Activated CD8-positive, alpha-beta T cell treated with anti-CD3 and anti-CD28 coated beads, Interleukin-2, amount 10 ng/mL, durations not matched to agents 7 days and 5 days (primary cell): ENCODE data around the gene KIAA1210. TPM values are rescaled to one million over a fixed set of nuclear protein-coding genes. Genes with fewer than 3 reads are reported as not detected.
"Not testable (repeated sequence)": the region's sequence is repeated elsewhere in the genome, so short reads cannot be mapped to it uniquely, and the experiment has no call there.

Experiments
- ATAC-seq: fragments of 150-1000 bp; cut with Tn5 transposase; one replicate; pipeline ENCODE4 v1.10.0; 2021; ENCODE audit warnings: moderate library complexity
- CTCF ChIA-PET: fragments of 350-600 bp; sonication (Branson Sonifier 250); formaldehyde crosslinking; loops from one replicate; lab custom pipeline; 2021; ENCODE audit warnings: antibody characterized with exemption; lab: Charles Lee
- POLR2A ChIA-PET: fragments of 350-600 bp; sonication (Branson Sonifier 250); formaldehyde crosslinking; loops from one replicate; lab custom pipeline; 2021; ENCODE audit warnings: antibody characterized with exemption; lab: Charles Lee
- DNase-seq: peaks from one replicate; pipeline ENCODE4 v3.0.0-alpha.2; 2020
- H3K27ac Mint-ChIP-seq: one replicate; pipeline ENCODE4 v1.8.0; 2021; ENCODE audit warnings: mild to moderate bottlenecking, mixed read lengths
- H3K27me3 Mint-ChIP-seq: one replicate; pipeline ENCODE4 v1.8.0; 2021; ENCODE audit warnings: low read depth, mixed read lengths
- H3K36me3 Mint-ChIP-seq: one replicate; pipeline ENCODE4 v1.8.0; 2021; ENCODE audit warnings: low read depth, mixed read lengths
- H3K4me1 Mint-ChIP-seq: one replicate; pipeline ENCODE4 v1.8.0; 2021; ENCODE audit warnings: low read depth, mixed read lengths
- H3K4me3 Mint-ChIP-seq: one replicate; pipeline ENCODE4 v1.8.0; 2021; ENCODE audit warnings: mild to moderate bottlenecking, mixed read lengths
- H3K9me3 Mint-ChIP-seq: one replicate; pipeline ENCODE4 v1.8.0; 2022; ENCODE audit warnings: mixed read lengths; ENCODE audit not compliant: insufficient read depth
- total RNA-seq, 2 experiments: library from RNA; stranded (reverse); gene quantifications; one replicate each; pipeline ENCODE4 v1.2.3, GENCODE V29; 2021

KIAA1210 gene
- total RNA-seq, 2 experiments from 2014 or later = not detected

DNA sequence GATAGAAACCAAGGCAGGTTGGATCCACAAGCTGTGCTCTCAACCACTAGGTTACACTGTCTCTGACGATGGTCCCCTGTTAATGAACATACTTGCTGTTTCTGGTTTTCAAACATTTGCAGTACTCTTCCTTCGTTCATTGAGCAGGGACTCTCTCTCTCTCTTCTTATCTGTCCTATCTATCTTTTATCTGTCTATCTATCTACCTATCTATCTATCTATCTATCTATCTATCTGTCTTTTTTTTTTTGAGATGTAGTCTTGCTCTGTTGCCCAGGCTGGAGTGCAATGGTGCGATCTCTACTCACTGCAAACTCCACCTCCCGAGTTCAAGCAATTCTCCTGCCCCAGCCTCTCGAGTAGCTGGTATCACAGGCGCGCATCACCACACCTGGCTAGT lies 64.2 kb downstream of the KIAA1210 start:
- ChIA-PET POLR2A (no interaction called here), CTCF (no interaction called here)
- no peak for DNase-seq
- H3K4me3 Mint-ChIP-seq = no peak overlapping the region
- no peak for ATAC-seq
- H3K9me3 Mint-ChIP-seq = no peaks in the 10 kb centered on the region
- H3K4me1 Mint-ChIP-seq = no peaks in the 10 kb centered on the region
- peaks cover 12% of the 10 kb centered on the region for H3K27me3 Mint-ChIP-seq
- no peaks in the 10 kb centered on the region for H3K36me3 Mint-ChIP-seq
- H3K27ac Mint-ChIP-seq = no peak overlapping the region

DNA sequence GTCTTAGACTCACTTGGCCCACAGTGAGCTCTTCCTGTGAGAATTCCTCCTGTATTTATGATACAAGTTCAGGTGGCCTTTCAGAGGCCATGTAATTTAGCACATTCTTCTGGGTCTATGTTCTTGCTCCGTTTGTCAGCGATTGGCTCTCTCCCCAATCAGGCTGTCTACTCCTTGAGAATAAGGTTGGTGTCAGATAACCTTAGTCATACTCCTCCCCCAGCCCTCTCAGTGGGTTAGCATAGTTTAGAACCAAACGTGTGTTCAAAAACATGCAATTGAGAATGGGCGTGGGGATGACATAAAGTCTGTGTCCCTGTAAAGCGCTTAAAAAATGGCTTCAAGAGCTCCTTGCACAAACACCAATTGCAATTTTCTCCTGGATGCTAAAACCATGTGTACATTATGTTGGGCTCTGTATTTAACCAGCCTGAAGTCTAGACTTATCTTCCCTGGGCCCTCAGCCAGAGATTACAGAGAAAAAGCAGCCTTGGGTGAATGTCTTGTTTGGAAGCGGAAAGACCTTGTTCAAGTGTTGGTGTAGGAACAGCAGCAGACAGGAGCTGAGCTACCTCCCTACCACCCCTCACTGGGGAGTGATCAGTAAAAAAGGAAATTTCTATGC lies 64.8 kb downstream of the KIAA1210 start:
- H3K9me3 Mint-ChIP-seq = no peaks in the 10 kb centered on the region
- ATAC-seq (no peak), DNase-seq (no peak)
- peaks cover 12% of the 10 kb centered on the region for H3K27me3 Mint-ChIP-seq
- no peaks in the 10 kb centered on the region for H3K36me3 Mint-ChIP-seq
- H3K27ac Mint-ChIP-seq = no peak overlapping the region
- POLR2A ChIA-PET = no interaction called here
- no peak overlapping the region for H3K4me3 Mint-ChIP-seq
- no peaks in the 10 kb centered on the region for H3K4me1 Mint-ChIP-seq
- CTCF ChIA-PET = no interaction called here

DNA sequence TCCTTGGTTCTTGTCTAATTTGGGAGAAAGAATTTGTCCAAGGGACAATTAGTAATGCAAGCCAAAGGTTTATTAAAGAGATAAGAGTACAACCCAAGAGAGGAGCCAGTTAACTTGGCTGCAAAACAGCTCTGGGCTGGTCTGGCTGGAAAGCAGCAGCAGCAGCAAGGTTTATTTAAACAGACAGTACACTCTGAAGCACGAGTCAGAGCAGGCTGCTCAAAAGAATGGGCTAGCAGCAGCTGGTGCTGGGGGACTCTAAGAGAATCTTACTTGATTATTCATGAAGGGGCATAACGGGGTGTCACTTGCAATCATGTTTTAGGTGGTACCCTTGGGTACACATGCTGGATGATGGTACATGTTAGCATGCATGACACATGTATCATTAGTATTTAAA lies 71.9 kb downstream of the KIAA1210 start:
- no peaks in the 10 kb centered on the region for H3K9me3 Mint-ChIP-seq
- no peak for ATAC-seq
- H3K4me3 Mint-ChIP-seq = no peak overlapping the region
- ChIA-PET CTCF (no interaction called here), POLR2A (no interaction called here)
- H3K27me3 Mint-ChIP-seq = peaks cover 2% of the 10 kb centered on the region
- DNase-seq = no peak
- no peaks in the 10 kb centered on the region for H3K4me1 Mint-ChIP-seq
- no peak overlapping the region for H3K27ac Mint-ChIP-seq
- no peaks in the 10 kb centered on the region for H3K36me3 Mint-ChIP-seq

DNA sequence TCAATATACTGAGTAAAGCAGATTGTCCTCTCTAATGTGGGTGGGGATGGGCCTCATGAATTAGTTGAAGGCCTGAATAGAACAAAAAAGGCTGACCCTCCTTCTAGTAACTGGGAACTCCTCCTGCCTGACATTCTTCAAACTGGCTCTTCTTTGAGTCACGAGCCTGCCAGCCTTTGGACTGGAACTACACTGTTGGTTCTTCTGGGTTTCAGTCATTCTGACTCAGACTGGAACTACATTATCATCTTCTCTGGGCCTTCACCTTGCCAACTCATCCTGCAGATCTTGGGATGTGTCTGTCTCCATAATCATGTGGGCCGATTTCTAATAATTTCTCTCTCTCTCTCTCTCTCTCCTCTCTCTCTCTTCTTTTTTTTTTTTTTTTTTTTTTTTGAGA lies 81.7 kb downstream of the KIAA1210 start:
- ChIA-PET POLR2A (no interaction called here), CTCF (no interaction called here)
- H3K36me3 Mint-ChIP-seq = no peaks in the 10 kb centered on the region
- H3K4me3 Mint-ChIP-seq = no peak overlapping the region
- H3K9me3 Mint-ChIP-seq = no peaks in the 10 kb centered on the region
- no peak for ATAC-seq
- H3K27me3 Mint-ChIP-seq = no peaks in the 10 kb centered on the region
- H3K4me1 Mint-ChIP-seq = no peaks in the 10 kb centered on the region
- DNase-seq = no peak
- no peak overlapping the region for H3K27ac Mint-ChIP-seq

DNA sequence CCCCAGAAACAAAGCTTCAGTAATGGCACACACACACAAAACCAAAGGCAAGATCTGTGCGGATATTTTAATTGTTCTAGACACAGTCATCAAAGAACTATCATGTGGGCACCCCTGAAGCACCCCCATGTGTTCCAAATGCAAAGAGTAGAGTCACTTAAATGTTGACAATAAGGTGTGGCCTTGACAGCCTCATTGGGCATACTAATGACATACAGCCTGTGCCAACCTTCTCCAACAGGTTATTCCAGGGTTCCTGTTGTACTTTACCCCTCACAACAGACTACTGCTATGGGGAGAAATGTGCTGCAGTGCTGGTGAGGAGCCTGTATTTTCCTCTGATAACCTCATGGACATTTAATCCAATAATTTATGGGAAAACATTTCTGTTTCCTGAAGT lies 84.6 kb downstream of the KIAA1210 start:
- Mint-ChIP-seq H3K4me1 (no peaks in the 10 kb centered on the region), H3K9me3 (no peaks in the 10 kb centered on the region), H3K27me3 (no peaks in the 10 kb centered on the region), H3K27ac (no peak overlapping the region), H3K36me3 (no peaks in the 10 kb centered on the region), H3K4me3 (no peak overlapping the region)
- no peak for ATAC-seq
- POLR2A ChIA-PET = no interaction called here
- CTCF ChIA-PET = no interaction called here
- no peak for DNase-seq

DNA sequence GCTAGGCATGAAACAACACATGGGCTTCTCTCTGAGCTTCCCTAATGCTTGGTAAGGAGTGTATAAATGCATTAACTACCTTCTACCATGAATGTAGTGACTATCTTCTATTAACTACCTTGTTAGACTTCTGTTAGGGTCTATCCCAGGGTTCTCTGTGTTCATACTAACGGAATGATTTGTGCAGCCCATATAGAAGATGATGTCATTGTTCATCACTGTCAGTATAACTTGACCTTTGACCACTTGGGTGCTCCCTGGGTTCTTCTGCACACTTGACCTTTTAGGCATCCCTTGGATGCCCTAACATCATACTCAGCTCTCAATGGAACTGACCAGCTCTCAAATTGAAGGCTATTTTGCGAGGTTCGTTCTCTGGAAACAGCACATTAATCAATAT lies 85.6 kb downstream of the KIAA1210 start:
- Mint-ChIP-seq H3K36me3 (no peaks in the 10 kb centered on the region), H3K9me3 (no peaks in the 10 kb centered on the region), H3K4me1 (no peaks in the 10 kb centered on the region), H3K27ac (no peak overlapping the region), H3K4me3 (no peak overlapping the region), H3K27me3 (no peaks in the 10 kb centered on the region)
- CTCF ChIA-PET = no interaction called here
- POLR2A ChIA-PET = no interaction called here
- ATAC-seq (no peak), DNase-seq (no peak)

DNA sequence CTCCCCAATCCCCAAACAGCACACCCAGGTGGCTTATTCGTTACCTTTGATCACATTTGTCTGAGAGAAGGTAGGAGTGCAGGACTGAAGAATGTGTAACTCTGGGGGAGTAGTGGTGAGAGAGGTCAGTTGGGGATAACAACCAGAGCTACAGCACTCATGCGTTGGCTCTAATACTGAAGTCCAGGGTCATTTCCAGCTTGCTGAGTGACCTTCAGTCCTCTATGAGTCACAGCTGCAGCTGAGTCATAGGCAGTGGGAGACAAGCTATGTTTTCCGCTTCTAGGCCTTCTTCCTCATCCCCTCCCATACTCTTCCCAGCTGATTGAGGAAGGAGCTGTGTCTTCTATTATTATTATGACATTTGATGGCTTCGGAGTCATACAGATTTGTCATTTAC lies 86.4 kb downstream of the KIAA1210 start:
- CTCF ChIA-PET = no interaction called here
- DNase-seq (no peak), ATAC-seq (no peak)
- Mint-ChIP-seq H3K9me3 (no peaks in the 10 kb centered on the region), H3K4me1 (no peaks in the 10 kb centered on the region), H3K36me3 (no peaks in the 10 kb centered on the region), H3K27me3 (no peaks in the 10 kb centered on the region), H3K4me3 (no peak overlapping the region), H3K27ac (no peak overlapping the region)
- POLR2A ChIA-PET = no interaction called here

DNA sequence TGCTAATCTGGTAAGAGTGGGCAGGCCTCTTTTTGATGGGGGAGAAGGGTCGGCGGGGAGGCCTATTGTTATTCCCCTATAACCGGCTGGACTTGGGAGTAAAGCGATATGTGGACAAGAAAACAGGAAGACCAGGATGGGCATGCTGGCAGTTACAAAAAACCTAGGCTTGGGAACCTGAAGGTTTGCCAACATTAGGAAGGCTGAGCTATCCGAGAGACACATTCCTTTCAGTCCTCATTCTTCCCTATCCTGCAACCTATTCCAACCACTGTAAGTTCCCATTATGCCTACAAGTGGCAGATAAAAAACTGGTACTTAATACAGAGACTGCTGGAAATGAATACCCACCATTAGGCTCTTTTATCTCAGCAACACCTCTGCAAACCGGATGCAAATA lies 87.2 kb downstream of the KIAA1210 start:
- Mint-ChIP-seq H3K9me3 (no peaks in the 10 kb centered on the region), H3K4me3 (no peak overlapping the region), H3K36me3 (no peaks in the 10 kb centered on the region), H3K27ac (no peak overlapping the region), H3K4me1 (no peaks in the 10 kb centered on the region), H3K27me3 (no peaks in the 10 kb centered on the region)
- ATAC-seq (no peak), DNase-seq (no peak)
- CTCF ChIA-PET = no interaction called here
- POLR2A ChIA-PET = no interaction called here

DNA sequence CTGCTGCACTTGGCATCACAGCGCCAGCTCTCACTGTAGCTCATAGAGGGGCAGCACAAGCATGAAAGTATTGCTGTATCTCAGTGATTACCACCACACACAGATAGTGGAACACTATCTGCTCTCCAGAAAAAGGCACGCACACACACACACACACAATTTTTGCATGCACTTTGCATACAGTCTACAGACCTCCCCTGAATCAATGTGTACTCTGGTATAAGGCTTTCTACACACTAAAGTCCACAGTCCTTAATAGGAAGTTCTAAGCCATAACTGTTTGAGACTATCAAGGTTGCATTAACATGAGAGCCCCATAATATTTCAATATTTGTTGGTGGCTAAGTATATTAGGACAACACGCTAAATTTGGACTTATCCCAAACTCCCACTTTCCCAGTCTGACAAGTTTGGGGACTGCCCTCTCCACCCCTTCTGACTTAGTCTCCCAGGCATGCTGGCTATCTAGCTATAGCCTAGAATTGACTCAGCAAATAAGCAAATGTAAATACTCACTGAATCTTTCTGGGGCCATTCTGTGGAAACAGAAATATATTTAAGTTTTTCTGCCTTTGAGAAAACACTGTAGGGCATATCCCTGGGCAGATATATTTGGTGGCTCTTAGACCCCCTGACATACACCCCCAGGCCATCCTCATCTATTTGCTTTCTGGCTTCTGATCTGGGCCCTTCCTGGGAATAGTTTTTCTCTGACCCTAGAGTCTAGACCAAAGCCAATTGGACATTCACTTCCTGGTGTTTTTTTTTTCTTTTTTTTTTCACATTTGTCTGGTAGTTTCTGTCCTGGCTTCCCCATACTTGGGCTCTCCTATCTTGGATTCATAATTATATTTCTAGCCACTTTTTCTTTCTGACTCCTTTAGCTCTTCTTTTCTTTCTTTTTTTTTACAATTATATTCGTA lies 91.2 kb downstream of the KIAA1210 start:
- ChIA-PET POLR2A (no interaction called here), CTCF (no interaction called here)
- Mint-ChIP-seq H3K9me3 (no peaks in the 10 kb centered on the region), H3K4me3 (no peak overlapping the region), H3K36me3 (no peaks in the 10 kb centered on the region), H3K4me1 (no peaks in the 10 kb centered on the region), H3K27me3 (no peaks in the 10 kb centered on the region), H3K27ac (no peak overlapping the region)
- no peak for ATAC-seq
- no peak for DNase-seq

DNA sequence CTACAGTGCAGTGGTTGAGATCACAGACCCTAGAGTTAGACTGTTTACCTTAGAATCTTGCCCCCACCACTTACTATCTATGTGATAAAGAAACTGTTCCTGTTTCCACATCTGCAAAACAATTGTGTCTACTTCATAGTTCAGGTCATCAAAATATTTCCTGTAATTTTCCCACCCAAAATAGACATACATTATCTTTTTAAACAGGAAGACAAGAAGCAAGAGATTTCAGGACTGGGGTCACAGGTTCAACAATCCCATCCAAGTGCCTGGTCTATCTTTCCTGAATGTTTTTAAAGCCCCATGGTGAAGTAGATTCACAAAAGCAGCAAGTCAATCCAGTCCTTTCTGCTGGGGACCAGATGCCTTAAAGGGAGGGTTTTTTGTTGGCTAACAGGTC lies 96.6 kb downstream of the KIAA1210 start:
- DNase-seq (no peak), ATAC-seq (no peak)
- H3K27ac Mint-ChIP-seq = no peak overlapping the region
- H3K9me3 Mint-ChIP-seq = no peaks in the 10 kb centered on the region
- no peak overlapping the region for H3K4me3 Mint-ChIP-seq
- H3K4me1 Mint-ChIP-seq = no peaks in the 10 kb centered on the region
- no peaks in the 10 kb centered on the region for H3K27me3 Mint-ChIP-seq
- CTCF ChIA-PET = no interaction called here
- POLR2A ChIA-PET = no interaction called here
- no peaks in the 10 kb centered on the region for H3K36me3 Mint-ChIP-seq

DNA sequence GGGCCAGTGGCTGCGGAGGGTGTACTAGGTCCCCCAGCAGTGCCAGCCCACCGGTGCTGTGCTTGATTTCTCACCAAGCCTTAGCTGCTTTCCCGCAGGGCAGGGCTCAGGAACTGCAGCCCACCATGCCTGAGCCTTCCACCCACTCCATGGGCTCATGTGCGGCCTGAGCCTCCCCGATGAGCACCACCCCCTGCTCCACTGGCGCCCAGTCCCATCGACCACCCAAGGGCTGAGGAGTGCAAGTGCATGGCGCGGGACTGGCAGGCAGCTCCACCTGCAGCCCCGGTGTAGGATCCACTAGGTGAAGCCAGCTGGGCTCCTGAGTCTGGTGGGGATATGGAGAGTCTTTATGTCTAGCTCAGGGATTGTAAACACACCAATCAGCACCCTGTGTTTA lies 98.0 kb downstream of the KIAA1210 start:
- H3K4me3 Mint-ChIP-seq, H3K27ac Mint-ChIP-seq, H3K27me3 Mint-ChIP-seq, H3K9me3 Mint-ChIP-seq, POLR2A ChIA-PET, CTCF ChIA-PET, DNase-seq, ATAC-seq, H3K36me3 Mint-ChIP-seq, H3K4me1 Mint-ChIP-seq: not testable (repeated sequence)

DNA sequence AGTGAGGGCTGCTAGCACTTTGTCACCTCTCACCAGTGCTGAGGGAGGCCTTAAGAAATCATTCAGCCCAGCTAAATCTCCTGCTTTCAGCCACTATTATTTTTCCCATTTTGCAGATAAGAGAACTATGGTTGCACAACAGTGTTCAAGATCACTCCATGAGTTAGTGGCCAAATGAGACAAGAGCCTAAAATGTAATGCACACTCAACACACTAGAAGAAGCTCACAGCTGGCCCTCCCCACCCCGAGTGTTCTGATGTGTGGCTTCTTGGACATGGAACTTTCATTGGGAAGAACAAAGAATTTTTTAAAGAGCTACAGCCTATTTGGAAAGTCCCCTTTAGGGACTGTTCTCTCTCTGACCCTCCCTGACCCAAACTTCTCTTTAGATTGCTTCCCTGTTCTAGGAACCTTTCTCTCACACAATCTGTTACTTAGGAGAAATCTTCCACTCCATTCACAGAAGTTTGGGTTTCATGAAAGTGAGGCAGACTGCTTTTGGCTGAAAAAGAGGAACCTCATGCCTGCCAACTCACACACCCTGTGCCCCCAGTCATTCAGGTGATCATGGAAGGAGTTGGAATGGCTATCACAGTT lies 98.8 kb downstream of the KIAA1210 start:
- ATAC-seq = no peak
- Mint-ChIP-seq H3K4me3 (no peak overlapping the region), H3K27ac (no peak overlapping the region), H3K36me3 (no peaks in the 10 kb centered on the region), H3K4me1 (no peaks in the 10 kb centered on the region), H3K27me3 (no peaks in the 10 kb centered on the region), H3K9me3 (no peaks in the 10 kb centered on the region)
- ChIA-PET CTCF (no interaction called here), POLR2A (no interaction called here)
- DNase-seq = no peak
